ENCODE results near the gene SVOPL.

The SVOPL gene

DNA sequence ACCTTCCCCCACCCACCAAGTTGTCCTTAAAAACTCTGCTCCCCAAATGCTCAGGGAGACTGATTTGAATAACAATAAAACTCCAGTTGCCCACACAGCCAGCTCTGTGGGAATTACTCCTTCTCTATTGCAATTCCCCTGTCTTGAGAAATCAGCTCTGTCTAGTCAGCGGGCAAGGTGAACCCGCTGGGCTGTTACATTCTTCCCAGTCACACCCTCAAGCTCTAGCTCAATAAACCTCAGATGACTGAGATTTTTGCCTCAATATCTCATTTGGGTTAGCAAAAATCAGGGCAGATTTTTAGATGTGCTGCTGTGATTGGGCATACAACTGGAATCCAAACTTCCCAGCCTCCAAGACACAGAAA is 32.9 kb downstream of the SVOPL start:
- no peak overlapping the region for H3K4me3 ChIP-seq (ENCODE audit: low read depth, low read length)
- TF ChIP-seq, protein P1, sequence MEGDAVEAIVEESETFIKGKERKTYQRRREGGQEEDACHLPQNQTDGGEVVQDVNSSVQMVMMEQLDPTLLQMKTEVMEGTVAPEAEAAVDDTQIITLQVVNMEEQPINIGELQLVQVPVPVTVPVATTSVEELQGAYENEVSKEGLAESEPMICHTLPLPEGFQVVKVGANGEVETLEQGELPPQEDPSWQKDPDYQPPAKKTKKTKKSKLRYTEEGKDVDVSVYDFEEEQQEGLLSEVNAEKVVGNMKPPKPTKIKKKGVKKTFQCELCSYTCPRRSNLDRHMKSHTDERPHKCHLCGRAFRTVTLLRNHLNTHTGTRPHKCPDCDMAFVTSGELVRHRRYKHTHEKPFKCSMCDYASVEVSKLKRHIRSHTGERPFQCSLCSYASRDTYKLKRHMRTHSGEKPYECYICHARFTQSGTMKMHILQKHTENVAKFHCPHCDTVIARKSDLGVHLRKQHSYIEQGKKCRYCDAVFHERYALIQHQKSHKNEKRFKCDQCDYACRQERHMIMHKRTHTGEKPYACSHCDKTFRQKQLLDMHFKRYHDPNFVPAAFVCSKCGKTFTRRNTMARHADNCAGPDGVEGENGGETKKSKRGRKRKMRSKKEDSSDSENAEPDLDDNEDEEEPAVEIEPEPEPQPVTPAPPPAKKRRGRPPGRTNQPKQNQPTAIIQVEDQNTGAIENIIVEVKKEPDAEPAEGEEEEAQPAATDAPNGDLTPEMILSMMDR (IDR thresholded peaks at IDR 0.05; ENCODE audit: low read depth, low read length): no peak
- TF ChIP-seq MYC (IDR thresholded peaks at IDR 0.05; ENCODE audit: low read depth, low read length) (no peak), POLR2A (IDR thresholded peaks at IDR 0.05; ENCODE audit: extremely low read depth, insufficient read length) (no peak)
- TF ChIP-seq, protein P2, sequence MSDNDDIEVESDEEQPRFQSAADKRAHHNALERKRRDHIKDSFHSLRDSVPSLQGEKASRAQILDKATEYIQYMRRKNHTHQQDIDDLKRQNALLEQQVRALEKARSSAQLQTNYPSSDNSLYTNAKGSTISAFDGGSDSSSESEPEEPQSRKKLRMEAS (IDR thresholded peaks at IDR 0.05; ENCODE audit: low read depth, low read length): no peak
- DNase-seq (ENCODE audit: low read depth): peak; percentile 22

DNA sequence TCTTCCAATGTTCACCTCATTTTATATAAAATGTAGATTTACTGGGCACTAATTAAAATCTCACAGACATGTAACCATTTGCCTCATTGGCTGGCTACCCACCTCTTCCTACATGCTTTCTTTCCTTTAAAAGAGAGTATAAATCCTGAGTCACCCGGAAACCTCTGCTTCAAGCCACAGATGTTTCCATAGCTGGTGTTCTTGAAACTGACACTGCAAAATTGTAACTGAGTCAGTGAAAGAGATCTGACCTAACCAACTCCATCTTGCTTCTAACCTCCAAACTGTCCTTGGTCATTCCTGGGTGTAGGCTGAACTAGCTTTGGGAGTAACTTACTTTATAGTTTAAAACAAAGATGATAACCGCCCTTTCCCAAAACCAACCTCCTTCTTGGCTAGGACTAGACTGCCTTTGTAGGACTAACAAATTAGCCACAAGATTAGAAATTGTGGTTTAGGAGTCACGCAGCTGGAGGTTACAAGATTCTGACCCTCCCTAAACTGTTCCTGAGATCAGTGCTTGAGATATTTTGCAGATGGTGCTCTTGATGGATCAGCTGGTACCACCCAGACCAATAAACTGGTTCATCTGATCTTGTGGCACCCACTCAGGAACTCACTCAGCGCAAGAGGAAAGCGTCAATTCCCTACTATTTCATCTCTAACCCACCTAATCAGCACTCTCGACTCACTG is 33.5 kb downstream of the SVOPL start:
- DNase-seq (ENCODE audit: low read depth): peak; percentile 66
- H3K4me3 ChIP-seq (ENCODE audit: low read depth, low read length): no peak overlapping the region
- TF ChIP-seq POLR2A (IDR thresholded peaks at IDR 0.05; ENCODE audit: extremely low read depth, insufficient read length) (no peak), MYC (IDR thresholded peaks at IDR 0.05; ENCODE audit: low read depth, low read length) (no peak)
- TF ChIP-seq, protein P1 (IDR thresholded peaks at IDR 0.05; ENCODE audit: low read depth, low read length): no peak
- TF ChIP-seq, protein P2 (IDR thresholded peaks at IDR 0.05; ENCODE audit: low read depth, low read length): no peak

DNA sequence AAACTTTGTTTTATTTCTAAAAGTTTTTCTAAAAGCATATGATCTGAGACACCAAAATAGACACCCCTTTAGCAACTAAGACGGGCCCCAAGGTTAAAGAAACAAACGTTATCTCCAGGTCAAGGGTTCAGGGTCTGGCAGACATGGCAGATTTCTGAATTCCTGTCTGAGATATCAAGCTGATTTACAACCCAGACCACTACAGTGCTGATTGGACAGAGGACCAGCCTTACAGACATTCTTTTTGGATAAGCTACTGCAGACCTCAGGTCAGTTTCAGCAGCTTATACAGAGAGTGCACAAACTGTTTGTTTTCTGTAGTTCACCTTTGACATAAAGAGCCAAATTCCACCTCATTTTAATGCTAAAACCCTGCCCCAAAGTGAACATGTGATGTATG is 34.8 kb downstream of the SVOPL start:
- TF ChIP-seq, protein P2 (IDR thresholded peaks at IDR 0.05; ENCODE audit: low read depth, low read length): no peak
- no peak for TF ChIP-seq POLR2A (IDR thresholded peaks at IDR 0.05; ENCODE audit: extremely low read depth, insufficient read length)
- TF ChIP-seq, protein P1 (IDR thresholded peaks at IDR 0.05; ENCODE audit: low read depth, low read length): no peak
- TF ChIP-seq MYC (IDR thresholded peaks at IDR 0.05; ENCODE audit: low read depth, low read length): no peak
- H3K4me3 ChIP-seq (ENCODE audit: low read depth, low read length): no peak overlapping the region
- no peak for DNase-seq (ENCODE audit: low read depth)

DNA sequence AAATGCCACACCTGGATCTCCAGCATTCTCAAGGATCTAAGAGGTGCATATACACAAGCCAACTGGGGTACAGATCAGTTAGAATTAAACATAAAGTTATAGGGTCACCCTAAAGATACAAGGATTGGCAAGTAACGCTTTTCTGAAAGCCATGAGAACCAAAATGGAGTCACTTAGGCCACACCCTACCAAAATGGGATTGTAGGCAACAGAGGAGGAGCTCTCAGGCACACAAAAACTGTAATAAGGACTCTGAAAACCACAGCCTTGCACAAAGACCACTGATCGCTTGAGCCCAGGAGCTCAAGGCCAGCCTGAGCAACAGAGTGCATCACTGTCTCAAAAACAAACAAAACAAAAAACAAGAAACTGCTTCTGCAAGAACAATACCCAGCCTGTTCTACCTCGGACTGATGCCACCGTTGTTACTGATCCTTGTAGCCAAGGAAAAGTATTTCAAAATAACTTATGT is 35.5 kb downstream of the SVOPL start:
- TF ChIP-seq, protein P1 (IDR thresholded peaks at IDR 0.05; ENCODE audit: low read depth, low read length): no peak
- TF ChIP-seq, protein P2 (IDR thresholded peaks at IDR 0.05; ENCODE audit: low read depth, low read length): no peak
- TF ChIP-seq MYC (IDR thresholded peaks at IDR 0.05; ENCODE audit: low read depth, low read length) (no peak), POLR2A (IDR thresholded peaks at IDR 0.05; ENCODE audit: extremely low read depth, insufficient read length) (no peak)
- H3K4me3 ChIP-seq (ENCODE audit: low read depth, low read length): no peak overlapping the region
- DNase-seq (ENCODE audit: low read depth): no peak

DNA sequence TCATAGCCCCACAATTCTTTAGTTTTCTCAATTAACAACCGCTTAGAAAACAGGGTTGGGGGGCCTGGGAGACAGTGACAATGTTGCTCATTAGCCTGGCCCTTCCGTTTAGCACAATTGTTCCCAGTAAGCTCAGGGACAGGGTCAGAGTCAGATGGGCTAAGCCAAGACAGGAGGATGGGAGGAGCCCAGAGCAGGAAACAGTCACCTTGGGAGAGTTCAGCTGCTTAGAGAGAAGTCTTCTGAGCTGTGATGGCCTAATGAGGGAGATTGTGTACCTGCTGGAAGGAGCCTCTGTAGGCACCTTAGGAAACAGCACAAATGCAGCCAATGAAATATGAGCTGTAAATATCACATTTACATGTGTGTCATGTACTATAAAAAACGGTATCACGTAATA is 35.9 kb downstream of the SVOPL start:
- DNase-seq (ENCODE audit: low read depth): no peak
- H3K4me3 ChIP-seq (ENCODE audit: low read depth, low read length): no peak overlapping the region
- no peak for TF ChIP-seq POLR2A (IDR thresholded peaks at IDR 0.05; ENCODE audit: extremely low read depth, insufficient read length)
- TF ChIP-seq MYC (IDR thresholded peaks at IDR 0.05; ENCODE audit: low read depth, low read length): no peak
- TF ChIP-seq, protein P1 (IDR thresholded peaks at IDR 0.05; ENCODE audit: low read depth, low read length): no peak
- TF ChIP-seq, protein P2 (IDR thresholded peaks at IDR 0.05; ENCODE audit: low read depth, low read length): no peak
